GOT3 (cell line): ENCODE data around the gene CDH4.

ENCODE experiments used
- DNase-seq: peaks from one replicate; lab custom pipeline; 2025; ENCODE audit warnings: mixed read lengths; lab: John Stamatoyannopoulos, UW

The CDH4 gene

GRCh38 chr20:61301711-61302525 lies 49.9 kb downstream of the CDH4 start:
- DNase-seq, result no peak

DNA sequence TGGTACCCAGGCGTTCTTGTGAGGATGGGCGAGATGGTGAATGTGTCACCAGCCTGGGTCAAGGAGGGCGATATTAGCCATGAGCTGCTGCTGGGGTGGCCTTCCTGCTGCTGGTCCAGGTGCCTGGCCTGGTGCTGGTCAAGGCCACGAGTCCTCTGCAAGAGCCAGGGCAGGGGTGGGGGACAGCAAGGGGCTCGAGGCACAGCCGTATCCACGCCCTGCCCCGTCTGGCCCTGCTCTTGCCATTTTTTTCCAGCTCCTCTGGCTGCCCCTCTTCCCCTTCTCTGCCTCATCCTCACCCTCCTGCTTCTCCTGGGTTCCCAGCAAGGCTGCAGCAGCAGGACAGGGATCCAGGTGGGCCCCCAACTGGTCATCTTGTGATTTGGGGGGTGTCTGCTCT lies 51.2 kb downstream of the CDH4 start:
- DNase-seq, result no peak

DNA sequence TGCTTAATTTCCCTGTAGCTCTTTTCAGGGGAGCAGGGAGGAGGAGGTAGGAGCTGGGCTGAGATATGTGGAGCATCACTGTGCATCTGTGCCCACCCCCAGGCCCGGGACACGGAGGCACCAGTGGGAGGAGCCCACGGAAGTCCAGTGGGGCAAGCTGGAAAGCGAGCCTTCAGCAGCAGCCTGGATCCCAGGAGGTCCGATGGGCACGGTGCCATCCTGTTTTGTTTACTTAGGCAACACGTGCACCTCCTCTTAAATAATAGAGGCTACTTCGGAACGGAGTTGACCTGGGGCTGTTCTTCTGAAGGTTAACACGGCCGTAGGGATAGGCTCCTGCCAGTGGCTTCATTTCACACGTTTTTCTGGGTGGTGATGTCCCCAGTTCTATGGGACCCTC lies 51.6 kb downstream of the CDH4 start:
- no peak for DNase-seq

DNA sequence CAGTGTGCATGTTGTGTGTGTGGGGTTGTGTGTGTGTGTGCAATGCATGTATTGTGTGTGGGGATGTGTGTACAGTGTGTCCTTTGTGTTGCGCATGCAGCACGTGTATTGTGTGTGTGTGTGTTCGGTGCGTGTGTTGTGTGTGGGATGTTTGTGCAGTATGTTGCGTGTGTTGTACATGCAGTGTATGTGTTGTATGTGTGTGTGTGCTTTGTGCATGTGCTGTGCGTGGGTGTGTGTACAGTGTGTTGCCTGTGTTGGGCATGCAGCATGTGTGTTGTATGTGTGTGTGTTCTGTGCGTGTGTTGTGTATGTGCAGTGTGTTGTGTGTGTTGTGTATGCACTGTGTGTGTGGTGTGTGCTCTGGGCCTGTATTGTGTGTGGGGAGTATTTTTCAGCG lies 52.7 kb downstream of the CDH4 start:
- no peak for DNase-seq

- DNase-seq, result no peak
Measured at GRCh38 chr20:61306937-61307475, 54.9 kb downstream of the CDH4 start.

GRCh38 chr20:61307686-61308476 lies 55.8 kb downstream of the CDH4 start:
- DNase-seq, result no peak

- no peak for DNase-seq
Measured at GRCh38 chr20:61308477-61308774, 56.4 kb downstream of the CDH4 start.

DNA sequence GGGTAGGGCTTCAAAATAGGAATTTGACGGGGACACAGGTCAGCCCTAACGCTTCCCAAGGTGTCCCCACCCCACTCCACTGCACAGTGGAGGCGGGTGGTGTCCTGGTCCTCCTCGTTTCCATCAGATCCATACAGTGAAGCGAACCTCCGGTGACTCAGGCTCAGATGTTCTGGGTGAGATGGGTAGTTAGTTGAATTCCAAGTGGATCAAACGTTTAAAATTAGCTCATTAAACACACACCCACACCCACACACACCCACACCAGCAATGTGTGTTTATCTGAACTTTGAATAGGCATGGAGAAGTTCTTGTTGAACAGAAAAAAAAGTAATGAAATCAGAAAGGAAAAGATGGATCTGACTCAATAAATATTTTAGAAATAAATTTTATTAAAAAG lies 58.9 kb downstream of the CDH4 start:
- DNase-seq, result no peak

DNA sequence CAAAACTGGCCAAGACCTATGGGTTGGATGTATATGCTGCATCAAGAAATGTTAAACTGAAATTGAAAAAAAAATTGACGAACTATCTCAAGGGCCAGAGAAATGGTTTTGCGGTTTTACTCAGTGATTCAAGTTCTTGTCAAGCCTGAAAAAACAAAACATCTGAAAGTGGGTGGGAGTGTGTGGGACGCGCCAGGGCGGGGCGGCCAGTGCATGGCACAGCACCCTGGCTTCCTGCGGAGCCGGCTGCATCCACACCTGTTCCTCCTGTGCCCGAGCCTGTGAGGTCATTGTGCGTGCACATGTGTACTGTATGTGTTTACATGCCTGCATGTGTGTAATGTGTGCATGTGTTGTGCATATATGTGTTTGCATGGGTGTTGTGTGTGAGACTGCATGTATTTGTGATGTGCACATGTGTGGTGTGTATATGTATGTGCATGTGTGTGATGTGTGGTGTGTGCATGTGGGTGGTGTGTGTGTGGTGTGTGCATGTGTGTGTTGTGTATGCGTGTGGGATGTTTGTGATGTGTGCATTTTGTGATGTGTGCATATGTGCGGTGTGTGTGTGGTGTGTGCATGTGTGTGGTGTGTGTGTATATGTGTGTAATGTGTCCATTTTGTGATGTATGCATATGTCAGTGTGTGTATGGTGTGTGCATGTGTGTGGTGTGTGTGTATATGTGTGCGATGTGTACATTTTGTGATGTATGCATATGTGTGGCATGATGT lies 59.8 kb downstream of the CDH4 start:
- DNase-seq, result no peak

- DNase-seq, result no peak
Measured at GRCh38 chr20:61312925-61313324, 60.9 kb downstream of the CDH4 start.

DNA sequence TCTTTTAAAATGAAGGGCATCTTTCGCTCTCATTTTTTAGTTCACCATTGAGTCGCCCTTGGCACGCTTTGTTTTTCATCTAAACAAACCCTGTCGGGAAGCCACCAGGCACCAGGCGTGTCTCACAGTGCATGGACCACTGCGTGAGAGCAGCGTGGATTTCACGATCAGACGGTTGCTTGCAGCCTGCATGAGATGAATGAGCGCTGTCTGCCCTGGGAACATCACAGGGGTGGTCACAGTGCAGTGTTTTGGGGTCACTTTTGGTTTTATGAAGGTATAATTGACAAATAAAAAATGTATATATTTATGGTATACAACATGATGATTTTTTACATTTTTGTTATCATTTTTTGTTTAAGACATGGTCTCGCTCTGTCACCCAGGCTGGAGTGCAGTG lies 61.3 kb downstream of the CDH4 start:
- DNase-seq, result no peak

DNA sequence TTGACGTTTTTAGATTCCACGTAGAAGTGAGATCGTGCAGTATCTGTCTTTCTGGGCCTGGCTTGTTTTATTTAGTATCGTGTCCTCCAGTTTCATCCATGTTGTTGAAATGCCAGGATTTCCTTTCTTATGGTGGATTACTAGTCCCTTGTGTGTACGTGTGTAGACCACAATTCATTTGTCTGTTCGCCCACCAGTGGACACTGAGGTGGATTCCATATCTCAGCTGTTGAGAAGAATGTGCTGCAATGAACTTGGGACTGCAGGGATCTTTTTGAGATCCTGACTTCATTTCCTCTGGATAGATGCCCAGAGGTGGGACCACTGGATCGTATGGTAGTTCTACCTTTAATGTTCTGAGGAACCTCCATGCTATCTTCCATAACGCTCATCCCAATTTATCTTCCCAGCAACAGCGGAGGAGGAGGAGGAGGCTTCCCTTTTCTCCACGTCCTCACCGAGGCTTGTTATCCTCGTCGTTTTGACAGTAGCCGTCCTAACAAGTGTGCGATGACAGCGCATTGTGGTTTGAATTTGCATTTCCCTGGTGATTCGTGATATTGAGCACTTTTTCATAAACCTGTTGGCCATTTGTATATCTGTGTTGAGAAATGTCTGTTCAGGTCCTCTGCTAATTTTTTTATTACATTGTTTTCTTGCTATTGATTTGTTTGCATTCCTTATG lies 62.4 kb downstream of the CDH4 start:
- no peak for DNase-seq

- no peak for DNase-seq
Measured at GRCh38 chr20:61315319-61315718, 63.3 kb downstream of the CDH4 start.

- no peak for DNase-seq
Measured at GRCh38 chr20:61316346-61316745, 64.3 kb downstream of the CDH4 start.

GRCh38 chr20:61317966-61318530 lies 66.0 kb downstream of the CDH4 start:
- no peak for DNase-seq

DNA sequence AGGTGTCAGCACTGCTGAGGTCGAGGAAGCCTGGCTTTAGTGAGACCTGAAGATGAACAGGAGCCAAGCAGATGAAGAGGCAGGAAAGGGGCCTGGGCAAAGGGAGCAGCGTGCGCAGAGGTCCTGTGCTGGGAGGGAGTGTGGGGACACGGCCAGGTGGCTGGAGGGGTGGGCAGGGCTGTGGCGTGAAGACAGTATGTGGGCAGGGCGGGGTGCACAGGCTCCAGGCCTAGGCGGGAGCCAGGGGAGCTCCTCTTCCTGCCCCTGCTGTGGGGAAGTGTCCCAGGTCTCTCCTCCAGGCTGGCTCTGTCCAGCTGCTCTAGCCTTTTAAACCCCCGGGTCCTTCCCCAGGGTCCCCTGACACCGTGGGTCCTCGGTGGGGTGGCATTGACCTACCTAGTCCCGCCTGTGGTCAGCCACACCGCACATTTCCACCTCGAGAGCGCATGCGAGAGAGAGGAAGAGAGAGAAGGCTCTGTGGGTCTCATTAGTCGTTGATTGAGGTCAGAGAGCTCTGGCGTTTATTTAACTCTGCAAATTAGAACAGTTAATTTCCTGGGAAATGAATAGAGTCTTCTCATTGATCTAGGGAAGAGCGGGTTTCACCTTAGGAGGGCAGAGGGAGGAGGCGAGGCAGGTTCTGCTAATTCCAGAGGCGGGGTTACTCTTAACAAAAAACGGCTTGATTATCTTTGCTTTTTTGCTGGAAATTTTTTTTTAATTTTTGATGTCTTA lies 68.8 kb downstream of the CDH4 start:
- DNase-seq, result no peak

DNA sequence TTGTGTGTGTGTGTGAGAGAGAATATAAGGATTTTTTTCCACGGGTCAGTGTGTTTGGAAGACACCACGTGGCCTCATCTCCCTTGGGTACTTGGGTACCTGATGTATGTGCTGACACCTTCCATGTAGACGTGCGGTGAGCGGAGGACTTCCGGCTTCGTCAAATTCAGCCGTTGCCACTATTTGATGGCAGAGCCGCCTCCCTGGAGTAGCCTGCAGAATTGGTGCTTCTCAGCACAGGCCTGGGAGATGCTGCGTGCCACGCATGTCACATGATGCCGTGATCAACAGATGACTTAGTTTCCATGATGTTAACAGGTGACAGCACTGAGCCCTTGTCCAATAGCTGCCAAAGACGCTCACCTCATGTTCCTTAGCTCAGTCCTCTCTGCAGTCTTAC lies 69.4 kb downstream of the CDH4 start:
- DNase-seq, result no peak

DNA sequence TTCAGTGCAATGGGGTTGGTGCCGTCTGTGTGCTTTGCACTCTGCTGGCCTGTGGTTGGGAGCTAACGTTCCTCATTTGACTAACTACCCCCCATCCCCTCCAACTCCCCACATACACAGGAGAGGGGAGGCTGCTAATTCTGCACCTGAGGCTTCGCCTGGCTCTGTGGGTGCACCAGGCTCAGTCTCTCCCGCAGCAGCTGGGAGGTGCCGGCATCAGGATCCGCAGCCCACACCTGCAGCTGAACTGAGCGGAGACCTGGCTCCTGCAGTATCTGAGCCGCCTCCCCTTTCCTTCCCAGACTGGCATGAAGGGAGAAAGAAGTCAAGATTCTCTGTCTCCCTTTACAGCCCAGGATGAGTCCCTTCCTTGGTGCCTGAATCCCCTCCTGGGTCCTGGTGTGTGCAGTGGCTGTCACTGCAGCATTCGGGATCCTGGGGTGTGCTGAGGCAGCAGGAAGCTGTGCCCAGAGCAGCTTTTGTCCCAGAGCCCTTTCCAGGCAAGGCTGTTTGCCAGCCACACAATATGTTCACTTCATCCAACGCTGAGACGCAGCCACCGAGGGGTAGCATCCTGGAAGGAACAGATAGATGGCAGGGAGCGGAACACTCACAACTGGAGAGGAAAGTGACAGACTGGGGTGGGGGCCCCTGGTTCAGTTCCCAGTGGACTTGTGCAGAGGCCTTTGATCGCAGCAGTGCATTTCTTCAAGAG lies 70.2 kb downstream of the CDH4 start:
- DNase-seq, result no peak

- DNase-seq, result no peak
Measured at GRCh38 chr20:61324906-61325305, 72.8 kb downstream of the CDH4 start.

GRCh38 chr20:61325718-61326117 lies 73.7 kb downstream of the CDH4 start:
- DNase-seq, result no peak
